ENCODE measurements around the gene MLC1. TPM values are rescaled to one million over a fixed set of nuclear protein-coding genes. Genes with fewer than 3 reads are reported as not detected.

The MLC1 gene
- total and polyA plus RNA-seq, 10 of the 15 experiments (the other 5 are each of a cell fraction or from before 2014, with no cell fraction given): 0.03 to 0.15 (median 0.07) TPM; not detected in 7

DNA sequence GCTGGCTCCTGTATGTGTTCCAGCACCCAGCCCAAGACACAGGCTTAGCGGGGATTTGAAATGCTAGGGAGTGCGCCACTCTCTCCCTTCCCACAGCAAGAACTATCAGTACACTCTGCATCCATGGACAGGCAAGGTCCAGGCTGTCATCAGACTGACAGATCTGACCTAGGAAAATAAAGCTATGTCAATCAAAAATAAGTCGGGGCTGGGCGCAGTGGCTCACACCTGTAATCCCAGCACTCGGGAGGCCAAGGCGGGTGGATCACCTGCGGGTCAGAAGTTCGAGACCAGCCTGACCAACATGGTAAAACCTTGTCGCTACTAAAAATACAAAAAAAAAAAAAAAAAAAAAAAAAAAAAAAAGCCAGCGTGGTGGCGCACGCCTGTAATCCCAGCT is 2.9 kb upstream of the MLC1 start:
- intact Hi-C loops (cut with micrococcal nuclease; ENCODE audit: unreplicated experiment): no loop called here
- no peak for TF ChIP-seq NR2F1 (conservative IDR thresholded peaks at IDR 0.05)
- no peak for TF ChIP-seq NR2C1 (IDR thresholded peaks at IDR 0.05)
- TF ChIP-seq, protein P1, sequence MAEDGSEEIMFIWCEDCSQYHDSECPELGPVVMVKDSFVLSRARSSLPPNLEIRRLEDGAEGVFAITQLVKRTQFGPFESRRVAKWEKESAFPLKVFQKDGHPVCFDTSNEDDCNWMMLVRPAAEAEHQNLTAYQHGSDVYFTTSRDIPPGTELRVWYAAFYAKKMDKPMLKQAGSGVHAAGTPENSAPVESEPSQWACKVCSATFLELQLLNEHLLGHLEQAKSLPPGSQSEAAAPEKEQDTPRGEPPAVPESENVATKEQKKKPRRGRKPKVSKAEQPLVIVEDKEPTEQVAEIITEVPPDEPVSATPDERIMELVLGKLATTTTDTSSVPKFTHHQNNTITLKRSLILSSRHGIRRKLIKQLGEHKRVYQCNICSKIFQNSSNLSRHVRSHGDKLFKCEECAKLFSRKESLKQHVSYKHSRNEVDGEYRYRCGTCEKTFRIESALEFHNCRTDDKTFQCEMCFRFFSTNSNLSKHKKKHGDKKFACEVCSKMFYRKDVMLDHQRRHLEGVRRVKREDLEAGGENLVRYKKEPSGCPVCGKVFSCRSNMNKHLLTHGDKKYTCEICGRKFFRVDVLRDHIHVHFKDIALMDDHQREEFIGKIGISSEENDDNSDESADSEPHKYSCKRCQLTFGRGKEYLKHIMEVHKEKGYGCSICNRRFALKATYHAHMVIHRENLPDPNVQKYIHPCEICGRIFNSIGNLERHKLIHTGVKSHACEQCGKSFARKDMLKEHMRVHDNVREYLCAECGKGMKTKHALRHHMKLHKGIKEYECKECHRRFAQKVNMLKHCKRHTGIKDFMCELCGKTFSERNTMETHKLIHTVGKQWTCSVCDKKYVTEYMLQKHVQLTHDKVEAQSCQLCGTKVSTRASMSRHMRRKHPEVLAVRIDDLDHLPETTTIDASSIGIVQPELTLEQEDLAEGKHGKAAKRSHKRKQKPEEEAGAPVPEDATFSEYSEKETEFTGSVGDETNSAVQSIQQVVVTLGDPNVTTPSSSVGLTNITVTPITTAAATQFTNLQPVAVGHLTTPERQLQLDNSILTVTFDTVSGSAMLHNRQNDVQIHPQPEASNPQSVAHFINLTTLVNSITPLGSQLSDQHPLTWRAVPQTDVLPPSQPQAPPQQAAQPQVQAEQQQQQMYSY (CRISPR knock-in tag; IDR thresholded peaks at IDR 0.05): no peak
- TF ChIP-seq, protein P2, sequence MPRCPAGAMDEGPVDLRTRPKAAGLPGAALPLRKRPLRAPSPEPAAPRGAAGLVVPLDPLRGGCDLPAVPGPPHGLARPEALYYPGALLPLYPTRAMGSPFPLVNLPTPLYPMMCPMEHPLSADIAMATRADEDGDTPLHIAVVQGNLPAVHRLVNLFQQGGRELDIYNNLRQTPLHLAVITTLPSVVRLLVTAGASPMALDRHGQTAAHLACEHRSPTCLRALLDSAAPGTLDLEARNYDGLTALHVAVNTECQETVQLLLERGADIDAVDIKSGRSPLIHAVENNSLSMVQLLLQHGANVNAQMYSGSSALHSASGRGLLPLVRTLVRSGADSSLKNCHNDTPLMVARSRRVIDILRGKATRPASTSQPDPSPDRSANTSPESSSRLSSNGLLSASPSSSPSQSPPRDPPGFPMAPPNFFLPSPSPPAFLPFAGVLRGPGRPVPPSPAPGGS (IDR thresholded peaks at IDR 0.05; ENCODE audit: borderline replicate concordance, insufficient read depth, low read depth, low read length, poor library complexity, severe bottlenecking): no peak
- TF ChIP-seq KAT2A (conservative IDR thresholded peaks at IDR 0.05; ENCODE audit: control insufficient read depth, low read depth, low read length): no peak
- TF ChIP-seq JUNB (IDR thresholded peaks at IDR 0.05): no peak
- TF ChIP-seq, protein P3, sequence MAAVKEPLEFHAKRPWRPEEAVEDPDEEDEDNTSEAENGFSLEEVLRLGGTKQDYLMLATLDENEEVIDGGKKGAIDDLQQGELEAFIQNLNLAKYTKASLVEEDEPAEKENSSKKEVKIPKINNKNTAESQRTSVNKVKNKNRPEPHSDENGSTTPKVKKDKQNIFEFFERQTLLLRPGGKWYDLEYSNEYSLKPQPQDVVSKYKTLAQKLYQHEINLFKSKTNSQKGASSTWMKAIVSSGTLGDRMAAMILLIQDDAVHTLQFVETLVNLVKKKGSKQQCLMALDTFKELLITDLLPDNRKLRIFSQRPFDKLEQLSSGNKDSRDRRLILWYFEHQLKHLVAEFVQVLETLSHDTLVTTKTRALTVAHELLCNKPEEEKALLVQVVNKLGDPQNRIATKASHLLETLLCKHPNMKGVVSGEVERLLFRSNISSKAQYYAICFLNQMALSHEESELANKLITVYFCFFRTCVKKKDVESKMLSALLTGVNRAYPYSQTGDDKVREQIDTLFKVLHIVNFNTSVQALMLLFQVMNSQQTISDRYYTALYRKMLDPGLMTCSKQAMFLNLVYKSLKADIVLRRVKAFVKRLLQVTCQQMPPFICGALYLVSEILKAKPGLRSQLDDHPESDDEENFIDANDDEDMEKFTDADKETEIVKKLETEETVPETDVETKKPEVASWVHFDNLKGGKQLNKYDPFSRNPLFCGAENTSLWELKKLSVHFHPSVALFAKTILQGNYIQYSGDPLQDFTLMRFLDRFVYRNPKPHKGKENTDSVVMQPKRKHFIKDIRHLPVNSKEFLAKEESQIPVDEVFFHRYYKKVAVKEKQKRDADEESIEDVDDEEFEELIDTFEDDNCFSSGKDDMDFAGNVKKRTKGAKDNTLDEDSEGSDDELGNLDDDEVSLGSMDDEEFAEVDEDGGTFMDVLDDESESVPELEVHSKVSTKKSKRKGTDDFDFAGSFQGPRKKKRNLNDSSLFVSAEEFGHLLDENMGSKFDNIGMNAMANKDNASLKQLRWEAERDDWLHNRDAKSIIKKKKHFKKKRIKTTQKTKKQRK (IDR thresholded peaks at IDR 0.05; ENCODE audit: low read depth, low read length): no peak
- TF ChIP-seq POLR2AphosphoS5 (IDR thresholded peaks at IDR 0.05; ENCODE audit: low read length): no peak
- TF ChIP-seq IKZF2 (IDR thresholded peaks at IDR 0.05): no peak
- TF ChIP-seq SUPT20H (IDR thresholded peaks at IDR 0.05; ENCODE audit: borderline replicate concordance, control insufficient read depth, low read depth, low read length): no peak
- no peak for TF ChIP-seq SIX5 (IDR thresholded peaks at IDR 0.05; ENCODE audit: low read depth, low read length, severe bottlenecking)
- TF ChIP-seq GABPA (IDR thresholded peaks at IDR 0.05; ENCODE audit: low read depth): no peak
- TF ChIP-seq, protein P4, sequence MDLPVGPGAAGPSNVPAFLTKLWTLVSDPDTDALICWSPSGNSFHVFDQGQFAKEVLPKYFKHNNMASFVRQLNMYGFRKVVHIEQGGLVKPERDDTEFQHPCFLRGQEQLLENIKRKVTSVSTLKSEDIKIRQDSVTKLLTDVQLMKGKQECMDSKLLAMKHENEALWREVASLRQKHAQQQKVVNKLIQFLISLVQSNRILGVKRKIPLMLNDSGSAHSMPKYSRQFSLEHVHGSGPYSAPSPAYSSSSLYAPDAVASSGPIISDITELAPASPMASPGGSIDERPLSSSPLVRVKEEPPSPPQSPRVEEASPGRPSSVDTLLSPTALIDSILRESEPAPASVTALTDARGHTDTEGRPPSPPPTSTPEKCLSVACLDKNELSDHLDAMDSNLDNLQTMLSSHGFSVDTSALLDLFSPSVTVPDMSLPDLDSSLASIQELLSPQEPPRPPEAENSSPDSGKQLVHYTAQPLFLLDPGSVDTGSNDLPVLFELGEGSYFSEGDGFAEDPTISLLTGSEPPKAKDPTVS (IDR thresholded peaks at IDR 0.05; ENCODE audit: low read depth, low read length): no peak
- no peak for TF ChIP-seq RAD21 (IDR thresholded peaks at IDR 0.05; ENCODE audit: insufficient read depth, low read depth, low read length)
- no peak for TF ChIP-seq SPI1 (IDR thresholded peaks at IDR 0.05; ENCODE audit: borderline replicate concordance, insufficient read depth, low read depth, low read length)

More for the DNA sequence above, 2.9 kb upstream of the MLC1 start:
- Histone ChIP-seq H4K20me1 (ENCODE audit: control insufficient read depth, insufficient read depth) (no peaks in the 10 kb centered on the region), H3K4me2 (ENCODE audit: control insufficient read depth, insufficient read depth) (no peak overlapping the region), H3K27me3 (replicated peaks in 1 of 2; ENCODE audit: control insufficient read depth in 2 of 2, insufficient read depth in 2 of 2, low read length in 1 of 2) (peaks cover 1 to 2% of the 10 kb centered on the region in 2 experiments; a peak in 2 of 4 replicates), H2AFZ (ENCODE audit: control insufficient read depth, low read depth, low read length) (no peak overlapping the region), H3K9me3 (replicated peaks; ENCODE audit: control insufficient read depth, insufficient read depth, low read length) (peaks cover 9% of the 10 kb centered on the region; the same call in 1 of the 3 replicates), H3K27ac (ENCODE audit: control insufficient read depth, insufficient read depth) (no peak overlapping the region), H3K9ac (ENCODE audit: control insufficient read depth, insufficient read depth, low read length) (no peak overlapping the region), H3K79me2 (ENCODE audit: control insufficient read depth, insufficient read depth, low read length) (no peaks in the 10 kb centered on the region), H3K36me3 (ENCODE audit: control insufficient read depth in 2 of 2, insufficient read depth in 2 of 2, low read length in 1 of 2) (no peaks in the 10 kb centered on the region), H3K4me1 (ENCODE audit: control insufficient read depth, insufficient read depth, low read length) (no peaks in the 10 kb centered on the region), H3K4me3 (no peak overlapping the region)
- FAIRE-seq (no peak), ATAC-seq (no peak), DNase-seq (ENCODE audit: low read depth, low spot score) (no peak)
- POLR2A ChIA-PET: interaction anchor here (0.5 to 0.6 kb wide), 2 partner anchors 70 to 148 kb away, joined by 3 to 4 read pairs; no protein-coding TSS in a partner anchor
- in situ Hi-C loops (cut with MboI): no loop called here
- RAD21 ChIA-PET (ENCODE audit: unreplicated experiment): interaction anchor here (0.6 kb wide), 1 partner anchor 32 kb away, joined by 3 read pairs; no protein-coding TSS in a partner anchor
- SMC1A ChIA-PET (ENCODE audit: uncharacterized antibody, unreplicated experiment): no interaction called here
- BruUV-seq (replicated peaks): no TSS peak
- WGBS (ENCODE audit: insufficient coverage, insufficient replicate concordance, low lambda C conversion rate, missing lambda C conversion rate): 86% methylated on average over 7 of the region's 12 CpGs
- CTCF ChIA-PET: no interaction called here

Data from GM12878 (cell line).